GM13976 (cell line): Measurements from ENCODE around the gene TLR3.

Experiments
- DNase-seq: peaks from one replicate; pipeline ENCODE4 v3.0.0; 2012; ENCODE audit warnings: low spot score
- in situ Hi-C: fragments of 300-500 bp; cut with MboI; formaldehyde crosslinking; loops from one replicate; pipeline ENCODE4 v1.12.0; 2022; ENCODE audit warnings: low sequenced_read_pairs, mixed read lengths, inconsistent platforms; ENCODE audit not compliant: unreplicated experiment
- TF ChIP-seq, protein P1 (sequence below): IDR thresholded peaks from 2 replicates; pipeline ENCODE4 v1.5.1; 2012; ENCODE audit warnings: borderline replicate concordance, mild to moderate bottlenecking; ENCODE audit not compliant: insufficient read depth; ENCODE audit errors: extremely low read depth, missing control alignments, control extremely low read depth

TLR3 gene

DNA sequence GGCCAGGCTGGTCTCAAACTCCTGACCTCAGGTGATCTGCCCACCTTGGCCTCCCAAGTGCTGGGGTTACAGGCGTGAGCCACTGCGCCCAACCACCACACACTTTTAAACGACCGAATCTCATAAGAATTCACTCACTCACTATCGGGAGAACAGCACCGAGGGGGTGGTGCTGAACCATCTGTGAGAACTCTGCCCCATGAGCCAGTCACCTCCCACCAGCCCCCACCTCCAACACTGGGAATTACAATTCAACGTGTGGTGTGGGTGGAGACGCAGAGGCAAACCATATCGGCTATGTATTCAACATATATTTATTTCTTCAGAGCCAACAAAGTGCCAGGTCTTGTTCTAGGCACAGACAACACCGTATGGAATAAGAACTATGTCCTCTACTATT lies 3.6 kb downstream of the TLR3 start:
- DNase-seq: no peak
- TF ChIP-seq, protein P1, sequence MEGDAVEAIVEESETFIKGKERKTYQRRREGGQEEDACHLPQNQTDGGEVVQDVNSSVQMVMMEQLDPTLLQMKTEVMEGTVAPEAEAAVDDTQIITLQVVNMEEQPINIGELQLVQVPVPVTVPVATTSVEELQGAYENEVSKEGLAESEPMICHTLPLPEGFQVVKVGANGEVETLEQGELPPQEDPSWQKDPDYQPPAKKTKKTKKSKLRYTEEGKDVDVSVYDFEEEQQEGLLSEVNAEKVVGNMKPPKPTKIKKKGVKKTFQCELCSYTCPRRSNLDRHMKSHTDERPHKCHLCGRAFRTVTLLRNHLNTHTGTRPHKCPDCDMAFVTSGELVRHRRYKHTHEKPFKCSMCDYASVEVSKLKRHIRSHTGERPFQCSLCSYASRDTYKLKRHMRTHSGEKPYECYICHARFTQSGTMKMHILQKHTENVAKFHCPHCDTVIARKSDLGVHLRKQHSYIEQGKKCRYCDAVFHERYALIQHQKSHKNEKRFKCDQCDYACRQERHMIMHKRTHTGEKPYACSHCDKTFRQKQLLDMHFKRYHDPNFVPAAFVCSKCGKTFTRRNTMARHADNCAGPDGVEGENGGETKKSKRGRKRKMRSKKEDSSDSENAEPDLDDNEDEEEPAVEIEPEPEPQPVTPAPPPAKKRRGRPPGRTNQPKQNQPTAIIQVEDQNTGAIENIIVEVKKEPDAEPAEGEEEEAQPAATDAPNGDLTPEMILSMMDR: no peak
- in situ Hi-C loops: no loop called here

DNA sequence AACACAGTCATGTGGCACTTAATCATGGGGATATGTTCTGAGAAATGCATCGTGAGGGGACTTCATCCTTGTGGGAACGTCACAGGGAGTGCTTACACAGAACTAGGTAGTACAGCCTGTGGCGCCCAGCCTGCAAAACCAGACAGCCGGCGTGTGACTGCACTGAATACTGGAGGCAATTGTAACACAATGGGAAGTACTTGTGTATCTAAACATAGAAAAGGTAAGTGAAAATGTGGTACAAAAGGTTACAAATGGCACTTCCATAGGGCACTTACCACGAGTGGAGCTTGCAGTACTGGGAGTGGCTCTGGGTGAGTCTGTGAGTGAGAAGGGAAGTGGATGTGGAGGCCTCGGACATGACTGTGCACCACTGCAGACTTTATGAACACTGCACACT lies 5.2 kb downstream of the TLR3 start:
- in situ Hi-C loops: no loop called here
- TF ChIP-seq, protein P1: no peak
- DNase-seq: no peak

DNA sequence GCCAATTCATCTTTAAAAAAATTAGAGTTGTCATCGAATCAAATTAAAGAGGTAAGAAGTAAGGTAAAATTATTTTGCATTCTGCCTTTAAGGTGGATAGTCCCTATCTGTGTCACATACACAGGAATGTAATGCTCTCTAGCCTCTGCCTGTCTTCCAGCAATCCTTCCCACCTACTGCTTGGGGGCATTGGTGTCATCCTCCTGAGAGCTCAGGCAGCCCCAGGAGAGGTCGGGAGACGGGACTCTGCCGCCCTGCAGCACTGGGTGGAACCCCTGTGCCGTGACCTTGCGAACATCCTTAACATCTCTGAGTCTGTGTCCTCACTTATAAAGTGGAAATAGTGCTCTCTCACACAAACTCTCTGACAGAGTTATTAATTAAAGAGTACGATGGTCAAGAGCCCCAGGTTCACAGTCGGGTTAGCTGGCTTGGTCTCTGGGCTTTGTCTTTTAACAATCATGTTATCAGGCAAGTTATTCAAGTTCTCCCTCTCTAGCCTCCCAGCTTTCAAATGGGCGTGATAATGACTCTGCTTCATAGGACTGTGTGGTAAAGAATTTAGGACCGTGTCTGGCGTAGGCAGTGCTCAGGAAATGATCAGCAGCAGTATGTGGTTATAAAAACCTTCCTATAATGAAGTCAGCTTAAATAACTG lies 10.2 kb downstream of the TLR3 start:
- no peak for DNase-seq
- in situ Hi-C loops: no loop called here
- TF ChIP-seq, protein P1: no peak

DNA sequence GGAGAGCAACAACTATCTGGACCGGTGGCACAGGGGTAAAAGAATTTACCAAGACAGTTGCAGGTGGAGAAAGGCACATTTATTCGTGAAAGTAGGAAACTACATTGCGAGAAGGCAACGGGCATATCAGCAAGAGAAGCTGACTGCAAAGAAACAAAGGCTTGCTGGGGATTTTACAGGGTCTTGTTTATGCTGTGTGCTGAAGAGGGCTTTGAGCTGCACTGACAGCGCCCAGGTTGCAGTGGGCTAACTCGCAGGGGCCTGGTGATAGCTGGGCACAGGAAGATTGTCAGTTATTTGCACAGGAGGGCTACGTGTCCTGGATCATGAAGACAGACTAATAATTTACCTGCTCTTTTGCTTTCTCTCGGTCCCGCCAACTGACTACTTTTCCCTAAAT lies 10.7 kb downstream of the TLR3 start:
- in situ Hi-C loops: no loop called here
- DNase-seq: no peak
- TF ChIP-seq, protein P1: no peak

DNA sequence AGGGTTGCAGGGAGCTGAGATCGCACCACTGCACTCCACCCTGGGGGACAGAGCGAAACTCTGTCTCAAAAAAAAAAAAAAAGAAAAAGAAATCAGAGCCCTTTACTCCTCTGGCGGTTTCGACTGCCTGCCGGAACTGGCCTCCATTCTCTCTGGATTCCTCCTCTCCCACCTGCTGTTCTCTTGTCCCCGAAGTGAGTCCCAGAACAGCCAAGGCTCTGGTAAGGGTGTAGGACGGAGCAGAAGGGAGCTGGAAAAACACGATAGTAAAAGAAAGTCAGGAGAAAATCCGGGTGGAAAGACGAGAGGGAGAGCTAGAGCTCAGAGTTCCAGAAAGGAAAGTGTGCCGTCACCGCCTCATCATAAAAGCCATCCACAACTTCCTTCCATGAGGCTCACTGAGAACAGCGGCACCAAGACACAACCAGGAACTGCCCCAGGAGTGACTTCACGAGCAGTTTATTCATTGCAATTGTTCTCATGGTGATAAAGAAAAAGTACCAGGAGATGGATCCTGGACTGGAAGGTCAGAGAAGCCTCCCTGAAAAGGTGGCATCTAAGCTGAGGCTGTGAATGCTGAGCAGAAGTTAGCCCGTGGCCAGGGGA lies 12.3 kb downstream of the TLR3 start:
- TF ChIP-seq, protein P1: no peak
- in situ Hi-C loops: no loop called here
- DNase-seq: no peak

DNA sequence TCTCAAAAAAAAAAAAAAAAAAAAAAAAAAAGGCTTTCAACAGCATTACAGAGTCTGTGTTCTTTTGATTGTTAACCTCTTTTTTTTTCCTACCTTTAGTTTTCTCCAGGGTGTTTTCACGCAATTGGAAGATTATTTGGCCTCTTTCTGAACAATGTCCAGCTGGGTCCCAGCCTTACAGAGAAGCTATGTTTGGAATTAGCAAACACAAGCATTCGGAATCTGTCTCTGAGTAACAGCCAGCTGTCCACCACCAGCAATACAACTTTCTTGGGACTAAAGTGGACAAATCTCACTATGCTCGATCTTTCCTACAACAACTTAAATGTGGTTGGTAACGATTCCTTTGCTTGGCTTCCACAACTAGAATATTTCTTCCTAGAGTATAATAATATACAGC lies 13.3 kb downstream of the TLR3 start:
- DNase-seq: no peak
- in situ Hi-C loops: no loop called here
- TF ChIP-seq, protein P1: no peak

DNA sequence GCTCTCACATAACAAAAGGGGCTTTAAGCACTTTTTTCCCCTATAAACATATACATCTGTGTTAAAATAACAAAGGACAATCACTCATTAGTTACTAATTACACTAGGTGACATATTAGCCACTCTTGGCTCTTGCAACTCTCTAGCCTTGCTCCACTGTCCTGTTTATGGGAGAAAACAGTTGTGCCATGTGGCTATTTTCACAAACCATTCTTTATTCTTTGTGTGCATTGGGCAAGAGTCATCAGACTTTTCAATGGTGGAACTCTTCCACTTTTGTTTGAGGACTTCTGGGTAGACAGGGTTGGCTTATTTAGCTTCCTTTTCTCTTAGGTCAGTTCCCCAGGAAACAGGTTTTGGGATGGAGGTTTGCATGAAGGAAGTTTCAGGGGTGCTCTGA lies 19.6 kb downstream of the TLR3 start:
- in situ Hi-C loops: no loop called here
- no peak for DNase-seq
- TF ChIP-seq, protein P1: no peak
